ENCODE measurements around the gene PEX3.
A peak's percentile ranks its signal among the peaks of the same experiment; 100 is the strongest.
"Not testable (repeated sequence)": the region's sequence is repeated elsewhere in the genome, so short reads cannot be mapped to it uniquely, and the experiment has no call there.

PEX3 gene

GRCh38 chr6:143449082-143449713, 1.4 kb upstream of the PEX3 start:
- no peak for DNase-seq

GRCh38 chr6:143449714-143450452, 722 bp upstream of the PEX3 start:
- DNase-seq = peak; percentile 56

DNA sequence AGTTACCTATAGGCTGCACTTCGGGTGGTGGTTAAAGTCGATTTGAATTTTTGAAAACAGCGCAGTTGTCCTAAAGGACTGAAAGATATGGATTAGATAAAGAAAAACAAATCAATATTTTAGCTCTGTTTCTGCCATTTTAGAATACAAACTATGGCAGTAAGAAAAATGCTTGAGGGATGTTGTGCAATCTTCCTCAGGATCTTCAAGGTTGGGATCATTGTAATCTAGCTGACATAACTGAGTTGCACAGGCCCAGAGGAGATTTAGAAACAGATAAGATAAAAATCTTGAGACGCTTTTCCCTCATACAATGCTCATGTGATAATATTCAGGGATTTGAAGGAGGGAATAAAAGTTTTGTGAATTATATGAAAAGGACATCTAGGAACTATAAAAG, 926 bp downstream of the PEX3 start:
- DNase-seq = no peak

- no peak for DNase-seq
These were observed 7.2 kb downstream of the PEX3 start for GRCh38 chr6:143457563-143458359.

- DNase-seq = no peak
These were observed 14.9 kb downstream of the PEX3 start for GRCh38 chr6:143465546-143465945.

DNA sequence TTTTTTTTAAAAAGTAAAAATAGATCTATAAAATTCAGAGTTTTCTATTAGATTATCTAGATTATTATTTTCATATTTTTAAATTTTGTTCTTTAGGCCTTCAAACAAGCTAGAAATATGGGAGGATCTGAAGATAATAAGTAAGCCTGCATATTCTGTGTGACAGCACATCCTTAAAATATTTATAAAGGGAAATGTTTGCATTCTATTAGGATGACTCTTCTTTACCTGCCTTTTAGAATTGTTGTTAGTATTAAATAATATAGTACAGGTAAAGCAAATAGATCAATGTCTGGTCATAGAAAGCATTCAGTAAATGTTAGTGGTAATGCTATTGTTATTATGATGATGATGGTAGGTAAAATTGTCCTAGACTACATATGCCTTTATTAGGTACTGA, 17.4 kb downstream of the PEX3 start:
- DNase-seq = no peak

- not testable (repeated sequence) for DNase-seq
These were observed 18.2 kb downstream of the PEX3 start for GRCh38 chr6:143468823-143469222.

DNA sequence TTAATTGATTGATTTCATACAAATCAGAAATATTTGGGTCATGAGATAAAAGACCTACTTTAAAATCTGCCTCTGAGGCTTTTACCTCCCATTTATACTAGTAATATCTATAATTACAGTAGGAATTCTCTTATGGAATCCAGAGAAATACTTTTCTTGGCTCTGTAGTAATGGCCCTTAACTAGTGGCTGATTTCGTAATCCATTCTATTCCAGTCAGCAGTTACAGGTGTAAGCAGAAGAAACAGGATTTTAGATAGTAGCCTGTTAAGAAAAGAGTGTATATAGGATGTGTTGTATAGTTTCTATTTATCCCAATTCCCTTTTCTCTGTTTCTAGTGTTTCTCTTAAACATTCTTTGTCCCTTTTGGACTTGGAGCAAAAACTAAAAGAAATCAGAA, 21.2 kb downstream of the PEX3 start:
- DNase-seq = no peak

DNA sequence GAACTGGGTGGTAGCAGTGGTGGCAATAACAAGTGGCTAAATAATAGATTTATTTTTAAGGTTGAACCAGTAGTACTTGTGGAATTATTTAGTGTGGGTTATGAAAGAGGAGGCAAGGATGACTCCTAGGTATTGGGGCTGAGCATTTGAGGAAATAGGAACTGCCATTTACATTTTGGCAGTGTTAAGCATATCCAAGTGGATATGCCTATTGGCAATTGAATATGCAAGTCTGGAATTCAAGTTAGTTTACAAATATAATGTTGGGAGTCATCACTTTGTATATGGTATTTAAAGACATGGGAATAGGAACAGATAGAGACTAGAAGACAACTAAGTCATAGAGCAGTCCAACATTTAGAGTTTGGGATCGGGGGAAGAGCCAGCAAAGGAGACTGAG, 25.9 kb downstream of the PEX3 start:
- no peak for DNase-seq

DNA sequence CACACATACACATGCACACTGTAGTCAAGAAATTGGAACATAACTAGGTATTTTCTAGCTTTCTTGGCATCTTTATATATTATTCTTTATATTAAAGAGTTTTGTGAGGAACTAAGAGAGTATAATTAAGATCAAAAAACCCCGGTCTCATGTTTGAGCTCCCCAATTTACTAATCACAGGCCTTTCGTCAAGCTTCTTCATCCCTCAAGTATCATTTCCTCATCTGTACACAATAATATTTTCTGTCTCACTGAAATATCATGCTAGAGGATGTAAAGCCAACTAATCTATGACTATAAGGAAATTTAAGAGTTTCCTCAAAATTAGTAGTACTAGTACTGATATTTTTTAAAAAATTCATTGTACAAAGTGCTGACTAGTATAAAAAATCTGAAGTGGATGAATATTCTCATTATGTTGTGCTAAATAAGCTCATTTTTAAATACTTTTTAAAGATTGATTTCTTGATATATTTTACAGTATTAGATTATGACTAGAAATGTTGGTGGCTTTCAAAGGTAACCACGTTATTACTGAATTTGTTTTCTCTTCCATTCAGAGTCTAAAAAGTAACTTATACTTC, 28.0 kb downstream of the PEX3 start:
- DNase-seq = no peak

GRCh38 chr6:143482593-143482992, 32.0 kb downstream of the PEX3 start:
- DNase-seq = no peak

- no peak for DNase-seq
These were observed 35.4 kb downstream of the PEX3 start for GRCh38 chr6:143485967-143486366.

- DNase-seq = no peak
These were observed 36.1 kb downstream of the PEX3 start for GRCh38 chr6:143486752-143487151.

DNA sequence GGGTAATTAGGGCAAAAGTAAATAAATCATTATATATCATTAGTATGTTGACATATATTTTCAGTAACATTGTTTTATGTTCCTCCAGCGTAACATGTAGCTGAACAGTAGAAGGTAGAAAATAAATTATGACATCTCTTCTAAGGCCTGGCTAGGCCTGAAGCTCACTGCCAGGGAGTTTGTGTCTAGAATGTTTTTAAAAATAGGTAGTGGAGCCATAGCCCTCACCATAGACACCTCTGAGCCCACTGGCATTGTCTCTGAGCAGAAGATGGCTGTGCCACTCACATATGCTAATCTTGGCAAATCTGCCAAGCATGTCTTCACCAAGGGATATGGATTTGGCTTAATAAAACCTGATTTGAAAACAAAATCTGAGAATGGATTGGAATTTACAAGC, 39.6 kb downstream of the PEX3 start:
- DNase-seq = no peak

- DNase-seq = no peak
These were observed 40.2 kb downstream of the PEX3 start for GRCh38 chr6:143490775-143491174.

DNA sequence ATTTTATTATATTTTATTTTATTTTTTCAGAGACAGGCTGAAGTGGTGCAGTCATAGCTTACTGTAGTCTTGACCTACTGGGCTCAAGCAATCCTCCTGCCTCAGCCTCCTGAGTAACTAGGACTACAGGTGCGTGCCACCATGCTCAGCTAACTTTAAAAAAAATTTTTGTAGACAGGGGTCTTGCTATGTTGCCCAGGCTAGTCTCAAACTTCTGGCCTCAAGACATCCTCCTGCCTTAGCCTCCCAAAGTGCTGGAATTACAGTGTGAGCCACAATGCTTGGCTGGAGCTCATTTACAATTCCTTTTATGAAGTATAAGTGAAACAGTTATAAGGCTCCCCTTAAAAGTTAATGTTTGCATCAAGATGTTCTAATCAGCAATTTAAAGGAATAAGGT, 46.4 kb downstream of the PEX3 start:
- no peak for DNase-seq

DNA sequence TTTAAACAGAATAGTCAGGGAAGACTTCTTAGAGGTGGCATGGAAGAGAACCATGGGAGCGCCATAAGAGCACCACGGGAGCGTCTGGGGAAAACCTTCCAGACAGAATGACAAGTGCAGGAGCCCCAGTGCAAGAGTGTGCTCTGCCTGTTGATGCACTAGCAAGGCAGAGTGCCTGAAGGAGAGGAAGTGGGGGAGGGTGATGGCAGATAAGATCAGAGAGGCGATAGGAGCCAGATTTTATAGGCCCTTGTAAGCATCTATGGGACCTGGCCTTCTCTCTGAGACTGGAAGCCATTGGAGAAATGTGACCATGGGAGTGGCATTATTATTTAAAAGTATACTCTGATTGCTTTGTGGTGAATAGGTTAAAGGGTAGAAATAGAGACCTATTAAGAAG, 47.8 kb downstream of the PEX3 start:
- no peak for DNase-seq

- peak; percentile 2 for DNase-seq
These were observed 51.2 kb downstream of the PEX3 start for GRCh38 chr6:143501851-143502250.

DNA sequence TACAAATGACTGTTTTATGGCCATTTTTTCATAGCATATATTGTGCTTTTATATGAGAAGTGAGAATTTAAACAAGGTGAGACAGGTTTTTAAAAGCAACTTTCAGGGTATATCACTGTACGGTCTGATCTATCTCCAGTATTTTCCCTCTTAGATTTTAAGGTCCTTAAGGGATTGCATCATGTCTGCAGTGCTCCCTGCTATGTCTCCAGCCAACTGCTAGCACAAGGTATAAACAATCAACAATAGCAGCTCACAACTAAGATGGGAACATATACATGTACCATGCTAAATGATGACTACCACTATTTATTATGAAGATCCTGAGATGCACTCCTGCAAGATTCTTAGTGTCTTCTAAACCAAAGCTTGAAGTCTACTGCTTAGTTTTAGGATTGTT, 53.8 kb downstream of the PEX3 start:
- no peak for DNase-seq

DNA sequence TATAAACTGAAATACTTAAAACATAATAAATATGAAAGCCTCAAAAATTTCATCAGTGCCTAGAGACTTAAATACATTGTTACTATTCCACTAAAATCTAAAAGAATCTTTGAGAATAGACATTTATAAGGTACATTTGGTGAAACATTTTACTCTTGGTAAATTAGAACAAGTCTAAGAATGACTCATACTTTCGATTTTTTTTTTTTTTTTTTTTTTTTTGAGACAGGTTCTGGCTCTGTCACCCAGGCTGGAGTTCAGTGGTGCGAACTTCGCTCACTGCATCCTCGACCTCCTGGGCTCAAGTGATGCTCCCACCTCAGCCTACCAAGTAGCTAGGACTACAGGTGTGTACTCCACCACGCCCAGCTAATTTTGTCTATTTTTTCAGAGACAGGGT, 54.5 kb downstream of the PEX3 start:
- DNase-seq = no peak

DNA sequence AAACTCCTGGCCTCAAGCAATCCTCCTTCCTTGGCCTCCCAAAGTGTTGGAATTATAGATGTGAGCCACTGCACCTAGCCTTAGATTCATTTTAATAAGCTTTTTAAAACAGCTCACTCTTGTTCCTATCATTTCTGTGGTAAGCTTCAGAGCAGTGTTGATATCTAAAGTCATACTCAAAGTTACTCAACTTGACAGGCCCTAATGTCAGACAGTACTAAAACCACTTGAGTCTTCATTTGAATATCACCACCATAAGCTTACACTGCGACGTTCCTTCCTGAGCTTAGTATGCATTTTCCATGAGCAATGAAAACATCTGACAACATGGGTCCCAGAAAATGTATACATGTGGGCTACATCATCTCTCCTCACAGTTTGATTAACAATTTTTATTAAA, 54.9 kb downstream of the PEX3 start:
- no peak for DNase-seq

GRCh38 chr6:143506199-143506598, 55.6 kb downstream of the PEX3 start:
- no peak for DNase-seq

DNA sequence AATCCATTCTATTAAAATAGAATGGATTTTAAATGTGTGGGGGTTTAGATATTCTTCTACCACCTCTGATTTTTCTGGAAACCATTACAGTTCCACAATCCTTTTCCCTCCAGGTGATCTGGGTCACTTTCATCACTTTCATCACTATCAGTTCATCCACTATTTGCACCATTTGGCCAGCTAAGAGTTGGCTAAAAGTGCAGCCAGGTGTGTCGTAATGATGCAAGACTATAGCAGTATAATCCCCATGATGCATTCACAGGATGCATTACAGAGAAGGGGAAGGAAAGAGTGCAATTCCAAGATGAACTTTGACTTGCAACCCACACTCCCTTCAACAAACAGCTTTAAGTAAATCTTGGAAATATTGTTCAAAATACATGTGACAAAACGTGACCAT, 56.0 kb downstream of the PEX3 start:
- DNase-seq = no peak

Data from NCI-H2171 treated with DMSO at 0.1 percent for 48 hours (cell line).